ENCODE data around the gene PER1. TPM values are rescaled to one million over a fixed set of nuclear protein-coding genes. Genes with fewer than 3 reads are reported as not detected.

The PER1 gene
- total RNA-seq, 1 experiment from 2014 or later, result 36.5 TPM

GRCh38 chr17:8147141-8147804, 4.9 kb downstream of the PER1 start:
- DNase-seq, result no peak
- no peak overlapping the region for H3K9ac ChIP-seq (ENCODE audit: extremely low read depth, insufficient read length, low read length)
- no peak for TF ChIP-seq CTCF (conservative IDR thresholded peaks at IDR 0.05)

More at GRCh38 chr17:8147141-8147804, 4.9 kb downstream of the PER1 start:
- H4K5ac ChIP-seq (ENCODE audit: insufficient read length, low read depth, low read length), result no peak overlapping the region
- H3K9me3 ChIP-seq (ENCODE audit: control insufficient read depth, low read depth, low read length), result no peaks in the 10 kb centered on the region
- no peak overlapping the region for H3K23ac ChIP-seq (ENCODE audit: insufficient read length, low read depth, low read length)
- H4K8ac ChIP-seq (replicated peaks; ENCODE audit: insufficient read length, low read depth, low read length), result no peak overlapping the region
- no peak overlapping the region for H3T11ph ChIP-seq (ENCODE audit: low read length)
- H3K23me2 ChIP-seq (ENCODE audit: insufficient read length, low read depth, low read length, poor library complexity, severe bottlenecking), result peaks cover 10% of the 10 kb centered on the region
- no peak overlapping the region for H2BK15ac ChIP-seq (ENCODE audit: low read depth, low read length)
- H3K18ac ChIP-seq (ENCODE audit: insufficient read length, low read depth, low read length), result no peak overlapping the region
- Mint-ChIP-seq H3K9me3 (no peaks in the 10 kb centered on the region), H3K4me1 (peaks cover 4 to 6% of the 10 kb centered on the region in 2 experiments), H3K36me3 (ENCODE audit: insufficient read depth in 1 of 3, low read depth in 3 of 3) (peaks cover 35 to 65% (median 54%) of the 10 kb centered on the region in 3 experiments), H3K27me3 (ENCODE audit: low read depth) (no peaks in the 10 kb centered on the region; the same call in 1 of the 2 replicates), H3K27ac (peak overlapping the region in 1 of 3 experiments; percentile 44; a peak in 1 of 7 replicates), H3K4me3 (no peak overlapping the region)
- H3K56ac ChIP-seq (ENCODE audit: insufficient read length, low read depth, low read length), result no peak overlapping the region
- H2BK20ac ChIP-seq (ENCODE audit: low read depth, low read length, poor library complexity, severe bottlenecking), result no peak overlapping the region
- peaks cover 2% of the 10 kb centered on the region for H3K79me1 ChIP-seq (ENCODE audit: insufficient read depth, low read depth, low read length, poor library complexity, severe bottlenecking)
- no peak overlapping the region for H4K91ac ChIP-seq (ENCODE audit: insufficient read length, low read depth, low read length)
- H3K27ac ChIP-seq (ENCODE audit: insufficient read length, low read depth, low read length), result no peak overlapping the region
- no peak overlapping the region for H2BK120ac ChIP-seq (ENCODE audit: low read depth, low read length, poor library complexity, severe bottlenecking)
- no peaks in the 10 kb centered on the region for H3K4me1 ChIP-seq (ENCODE audit: insufficient read depth, low read length)
- no peak overlapping the region for H3K4ac ChIP-seq (ENCODE audit: low read depth, low read length)
- H3K14ac ChIP-seq (ENCODE audit: insufficient read depth, low read length), result no peak overlapping the region
- H3K4me2 ChIP-seq (ENCODE audit: insufficient read depth, insufficient read length, low read length), result no peak overlapping the region
- no peak overlapping the region for H2AFZ ChIP-seq (ENCODE audit: low read length)
- no peaks in the 10 kb centered on the region for H3K27me3 ChIP-seq (ENCODE audit: insufficient read depth, low read length)
- no peak overlapping the region for H2BK12ac ChIP-seq (ENCODE audit: insufficient read length, low read depth, low read length)
- H2BK5ac ChIP-seq (ENCODE audit: insufficient read length, low read length), result no peak overlapping the region
- WGBS (ENCODE audit: extremely low coverage, insufficient read length, low lambda C conversion rate), result no CpG with 5 or more reads among the region's 26 CpGs
- H4K20me1 ChIP-seq (ENCODE audit: control insufficient read depth, insufficient read depth, insufficient read length), result no peaks in the 10 kb centered on the region
- H2AK5ac ChIP-seq (ENCODE audit: insufficient read length, low read length), result no peak overlapping the region
- no peaks in the 10 kb centered on the region for H3K79me2 ChIP-seq (ENCODE audit: insufficient read depth, low read length)
